ENCODE measurements around the gene ZNF862. TPM values are rescaled to one million over a fixed set of nuclear protein-coding genes. Genes with fewer than 3 reads are reported as not detected.

The ZNF862 gene
- total and polyA plus RNA-seq, 10 of the 15 experiments (the other 5 are each of a cell fraction or from before 2014, with no cell fraction given): 0.49 to 7.7 (median 3.5) TPM

DNA sequence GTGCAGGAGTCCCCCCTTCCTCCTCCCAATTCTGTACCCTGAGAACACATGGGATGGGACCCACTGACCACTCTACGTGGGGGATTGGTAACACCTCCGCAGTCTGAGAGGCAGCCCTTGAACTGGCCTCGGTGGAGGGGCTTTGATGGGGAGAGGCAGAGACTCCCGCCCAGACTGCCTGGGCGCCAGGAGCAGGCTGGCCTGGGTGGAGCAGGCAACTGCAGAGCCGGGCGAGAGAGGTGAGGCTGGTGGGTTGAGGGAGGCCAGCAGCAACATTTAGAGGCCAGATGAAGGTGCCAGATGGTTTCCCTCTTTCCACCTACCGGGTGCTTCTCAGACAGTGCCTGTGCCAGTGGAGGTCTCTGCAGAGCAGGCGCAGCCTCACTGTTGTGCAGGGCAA is 34.1 kb upstream of the ZNF862 start:
- ChIA-PET RAD21 (ENCODE audit: unreplicated experiment) (no interaction called here), CTCF (no interaction called here), POLR2A (no interaction called here), SMC1A (ENCODE audit: uncharacterized antibody, unreplicated experiment) (no interaction called here)
- H3K27me3 ChIP-seq (replicated peaks in 1 of 2; ENCODE audit: control insufficient read depth in 2 of 2, insufficient read depth in 2 of 2, low read length in 1 of 2): no peaks in the 10 kb centered on the region
- intact Hi-C loops (cut with micrococcal nuclease; ENCODE audit: unreplicated experiment): no loop called here
- H3K4me3 ChIP-seq: no peak overlapping the region
- H3K9me3 ChIP-seq (replicated peaks; ENCODE audit: control insufficient read depth, insufficient read depth, low read length): no peaks in the 10 kb centered on the region
- H4K20me1 ChIP-seq (ENCODE audit: control insufficient read depth, insufficient read depth): no peaks in the 10 kb centered on the region
- H3K9ac ChIP-seq (ENCODE audit: control insufficient read depth, insufficient read depth, low read length): no peak overlapping the region
- no peak overlapping the region for H3K27ac ChIP-seq (ENCODE audit: control insufficient read depth, insufficient read depth)
- 37% methylated on average over 7 of the region's 9 CpGs for WGBS (ENCODE audit: insufficient coverage, insufficient replicate concordance, low lambda C conversion rate, missing lambda C conversion rate)
- in situ Hi-C loops (cut with MboI): no loop called here
- H3K79me2 ChIP-seq (ENCODE audit: control insufficient read depth, insufficient read depth, low read length): no peaks in the 10 kb centered on the region
- ATAC-seq: no peak
- TF ChIP-seq POLR2AphosphoS5 (IDR thresholded peaks at IDR 0.05; ENCODE audit: low read length) (no peak), ZNF217 (IDR thresholded peaks at IDR 0.05) (no peak), TCF3 (IDR thresholded peaks at IDR 0.05; ENCODE audit: borderline replicate concordance, insufficient read depth, low read depth, low read length) (no peak), BACH1 (IDR thresholded peaks at IDR 0.05; ENCODE audit: borderline replicate concordance) (no peak), TARDBP (IDR thresholded peaks at IDR 0.05; ENCODE audit: borderline replicate concordance) (no peak), SUZ12 (IDR thresholded peaks at IDR 0.05; ENCODE audit: unreplicated experiment) (no peak)
- TF ChIP-seq, protein P1, sequence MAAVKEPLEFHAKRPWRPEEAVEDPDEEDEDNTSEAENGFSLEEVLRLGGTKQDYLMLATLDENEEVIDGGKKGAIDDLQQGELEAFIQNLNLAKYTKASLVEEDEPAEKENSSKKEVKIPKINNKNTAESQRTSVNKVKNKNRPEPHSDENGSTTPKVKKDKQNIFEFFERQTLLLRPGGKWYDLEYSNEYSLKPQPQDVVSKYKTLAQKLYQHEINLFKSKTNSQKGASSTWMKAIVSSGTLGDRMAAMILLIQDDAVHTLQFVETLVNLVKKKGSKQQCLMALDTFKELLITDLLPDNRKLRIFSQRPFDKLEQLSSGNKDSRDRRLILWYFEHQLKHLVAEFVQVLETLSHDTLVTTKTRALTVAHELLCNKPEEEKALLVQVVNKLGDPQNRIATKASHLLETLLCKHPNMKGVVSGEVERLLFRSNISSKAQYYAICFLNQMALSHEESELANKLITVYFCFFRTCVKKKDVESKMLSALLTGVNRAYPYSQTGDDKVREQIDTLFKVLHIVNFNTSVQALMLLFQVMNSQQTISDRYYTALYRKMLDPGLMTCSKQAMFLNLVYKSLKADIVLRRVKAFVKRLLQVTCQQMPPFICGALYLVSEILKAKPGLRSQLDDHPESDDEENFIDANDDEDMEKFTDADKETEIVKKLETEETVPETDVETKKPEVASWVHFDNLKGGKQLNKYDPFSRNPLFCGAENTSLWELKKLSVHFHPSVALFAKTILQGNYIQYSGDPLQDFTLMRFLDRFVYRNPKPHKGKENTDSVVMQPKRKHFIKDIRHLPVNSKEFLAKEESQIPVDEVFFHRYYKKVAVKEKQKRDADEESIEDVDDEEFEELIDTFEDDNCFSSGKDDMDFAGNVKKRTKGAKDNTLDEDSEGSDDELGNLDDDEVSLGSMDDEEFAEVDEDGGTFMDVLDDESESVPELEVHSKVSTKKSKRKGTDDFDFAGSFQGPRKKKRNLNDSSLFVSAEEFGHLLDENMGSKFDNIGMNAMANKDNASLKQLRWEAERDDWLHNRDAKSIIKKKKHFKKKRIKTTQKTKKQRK (IDR thresholded peaks at IDR 0.05; ENCODE audit: low read depth, low read length): no peak
- TF ChIP-seq, protein P2, sequence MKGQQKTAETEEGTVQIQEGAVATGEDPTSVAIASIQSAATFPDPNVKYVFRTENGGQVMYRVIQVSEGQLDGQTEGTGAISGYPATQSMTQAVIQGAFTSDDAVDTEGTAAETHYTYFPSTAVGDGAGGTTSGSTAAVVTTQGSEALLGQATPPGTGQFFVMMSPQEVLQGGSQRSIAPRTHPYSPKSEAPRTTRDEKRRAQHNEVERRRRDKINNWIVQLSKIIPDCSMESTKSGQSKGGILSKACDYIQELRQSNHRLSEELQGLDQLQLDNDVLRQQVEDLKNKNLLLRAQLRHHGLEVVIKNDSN (IDR thresholded peaks at IDR 0.05; ENCODE audit: borderline replicate concordance, extremely low read length, insufficient read depth, low read depth, low read length): no peak
- no TSS peak for BruUV-seq (replicated peaks)
- H3K36me3 ChIP-seq (ENCODE audit: control insufficient read depth in 2 of 2, insufficient read depth in 2 of 2, low read length in 1 of 2): no peaks in the 10 kb centered on the region
- H2AFZ ChIP-seq (ENCODE audit: control insufficient read depth, low read depth, low read length): no peak overlapping the region
- H3K4me2 ChIP-seq (ENCODE audit: control insufficient read depth, insufficient read depth): no peak overlapping the region
- no peak for DNase-seq (ENCODE audit: low read depth, low spot score)
- FAIRE-seq: no peak
- no peaks in the 10 kb centered on the region for H3K4me1 ChIP-seq (ENCODE audit: control insufficient read depth, insufficient read depth, low read length)

Data from GM12878 (cell line).